HG02571 (cell line): ENCODE measurements around the gene PI4KA.
"Not testable (repeated sequence)": the region's sequence is repeated elsewhere in the genome, so short reads cannot be mapped to it uniquely, and the experiment has no call there.

Experiments used
- ATAC-seq: cut with Tn5 transposase; IDR thresholded peaks from one replicate; pipeline ENCODE4 v1.9.1; 2021; ENCODE audit warnings: mild to moderate bottlenecking, moderate library complexity; ENCODE audit not compliant: unreplicated experiment

The PI4KA gene

GRCh38 chr22:20671409-20672081 lies 187.1 kb downstream of the PI4KA start:
- ATAC-seq, result no peak

GRCh38 chr22:20670457-20671261 lies 188.0 kb downstream of the PI4KA start:
- ATAC-seq, result not testable (repeated sequence)

GRCh38 chr22:20669884-20670283 lies 188.7 kb downstream of the PI4KA start:
- not testable (repeated sequence) for ATAC-seq

GRCh38 chr22:20669471-20669870 lies 189.1 kb downstream of the PI4KA start:
- not testable (repeated sequence) for ATAC-seq

- not testable (repeated sequence) for ATAC-seq
These were observed 189.8 kb downstream of the PI4KA start for GRCh38 chr22:20668769-20669168.

GRCh38 chr22:20668226-20668625 lies 190.4 kb downstream of the PI4KA start:
- not testable (repeated sequence) for ATAC-seq

- not testable (repeated sequence) for ATAC-seq
These were observed 191.1 kb downstream of the PI4KA start for GRCh38 chr22:20667548-20667947.

GRCh38 chr22:20666560-20666959 lies 192.1 kb downstream of the PI4KA start:
- ATAC-seq, result no peak

- no peak for ATAC-seq
These were observed 194.0 kb downstream of the PI4KA start for GRCh38 chr22:20664594-20664959.

GRCh38 chr22:20663941-20664593 lies 194.5 kb downstream of the PI4KA start:
- ATAC-seq, result no peak

- no peak for ATAC-seq
These were observed 195.3 kb downstream of the PI4KA start for GRCh38 chr22:20663137-20663828.

GRCh38 chr22:20662524-20663036 lies 196.0 kb downstream of the PI4KA start:
- not testable (repeated sequence) for ATAC-seq

- no peak for ATAC-seq
These were observed 197.1 kb downstream of the PI4KA start for GRCh38 chr22:20661473-20661872.

- ATAC-seq, result no peak
These were observed 198.1 kb downstream of the PI4KA start for GRCh38 chr22:20660441-20661054.

- ATAC-seq, result no peak
These were observed 198.7 kb downstream of the PI4KA start for GRCh38 chr22:20659920-20660319.

- no peak for ATAC-seq
These were observed 199.4 kb downstream of the PI4KA start for GRCh38 chr22:20659258-20659657.

GRCh38 chr22:20658433-20659222 lies 200.0 kb downstream of the PI4KA start:
- ATAC-seq, result no peak

GRCh38 chr22:20657963-20658362 lies 200.6 kb downstream of the PI4KA start:
- no peak for ATAC-seq
